Measurements from ENCODE around the gene DYNLL1. TPM values are rescaled to one million over a fixed set of nuclear protein-coding genes. Genes with fewer than 3 reads are reported as not detected.

DYNLL1 gene
- total and polyA plus RNA-seq, 2 of the 13 experiments (the other 11 are each of a cell fraction or from before 2014, with no cell fraction given), result 271 to 294 TPM

DNA sequence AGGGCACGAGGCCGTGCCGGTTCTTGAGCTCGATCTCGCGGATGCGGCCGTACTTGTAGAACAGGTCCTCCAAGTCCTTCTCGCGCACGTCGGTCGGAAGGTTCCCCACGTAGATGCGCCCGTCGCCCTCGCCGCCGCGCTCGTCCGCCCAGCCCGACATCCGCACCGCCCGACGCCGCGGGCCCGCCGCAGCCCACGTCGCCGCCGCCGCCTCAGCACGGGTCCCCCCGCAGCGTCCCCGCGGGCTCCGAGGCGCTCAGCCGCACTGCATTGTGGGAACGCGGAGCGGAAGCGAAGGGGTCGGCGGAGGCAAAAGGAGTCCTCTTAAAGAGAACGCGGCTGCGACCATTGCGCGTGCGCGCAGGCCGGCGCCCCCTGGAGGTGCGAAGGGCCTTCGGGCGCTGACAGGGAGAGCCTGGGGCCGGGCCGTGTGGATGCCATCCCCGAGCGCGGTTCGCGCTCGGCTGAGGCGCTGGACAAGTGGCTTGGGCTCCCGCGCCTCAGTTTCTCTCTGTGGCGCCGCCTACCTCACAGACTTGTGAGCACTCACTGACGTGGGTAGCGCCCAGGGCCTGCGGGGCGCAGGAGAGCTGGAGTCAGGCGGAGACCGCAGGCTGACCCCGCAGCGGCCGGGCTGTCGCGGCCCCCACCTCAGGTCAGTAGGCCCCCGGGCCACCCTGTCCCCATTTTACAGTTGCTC lies 26.3 kb upstream of the DYNLL1 start, which contains the start of gene SRSF9 (continued):
- TF ChIP-seq REPIN1 (CRISPR knock-in tag; IDR thresholded peaks at IDR 0.05; ENCODE audit: borderline replicate concordance, low read depth) (peak; percentile 52; the same call in 1 of the 2 replicates), SIN3A (IDR thresholded peaks at IDR 0.05; ENCODE audit: borderline replicate concordance, low read depth, low read length) (no peak), ZNF350 (CRISPR knock-in tag; IDR thresholded peaks at IDR 0.05; ENCODE audit: borderline replicate concordance, low read depth) (peak; percentile 41; the same call in 1 of the 2 replicates), LBX2 (CRISPR knock-in tag; IDR thresholded peaks at IDR 0.05; ENCODE audit: borderline replicate concordance) (peak; percentile 34; the same call in 1 of the 2 replicates), GATAD1 (CRISPR knock-in tag; IDR thresholded peaks at IDR 0.05) (peak; percentile 82), BCL6 (CRISPR knock-in tag; IDR thresholded peaks at IDR 0.05) (peak; percentile 49; the same call in 1 of the 2 replicates), NR1H2 (CRISPR knock-in tag; IDR thresholded peaks at IDR 0.05; ENCODE audit: borderline replicate concordance, low read depth) (0 out of 2 replicates have a peak, but pooled peaks have one; percentile 23), SALL1 (CRISPR knock-in tag; IDR thresholded peaks at IDR 0.05) (peak; percentile 45; the same call in 1 of the 2 replicates), RBM39 (IDR thresholded peaks at IDR 0.05; ENCODE audit: low read depth, low read length, poor library complexity, severe bottlenecking) (peak; percentile 61), IKZF1 (IDR thresholded peaks at IDR 0.05) (no peak), MEF2D (CRISPR knock-in tag; IDR thresholded peaks at IDR 0.05) (0 out of 2 replicates have a peak, but pooled peaks have one; percentile 34), ZNF263 (CRISPR knock-in tag; IDR thresholded peaks at IDR 0.05) (0 out of 2 replicates have a peak, but pooled peaks have one; percentile 36), ZNF883 (CRISPR knock-in tag; IDR thresholded peaks at IDR 0.05; ENCODE audit: not compliant biosample characterization) (peak; percentile 78), U2AF1 (optimal IDR thresholded peaks at IDR 0.05; ENCODE audit: low read depth, low read length) (no peak), HMG20A (CRISPR knock-in tag; IDR thresholded peaks at IDR 0.05; ENCODE audit: borderline replicate concordance) (no peak), RXRA (CRISPR knock-in tag; IDR thresholded peaks at IDR 0.05) (peak; percentile 79; the same call in 1 of the 2 replicates), ZNF546 (CRISPR knock-in tag; conservative IDR thresholded peaks at IDR 0.05) (0 out of 2 replicates have a peak, but pooled peaks have one; percentile 16)
- TF ChIP-seq, protein P1, sequence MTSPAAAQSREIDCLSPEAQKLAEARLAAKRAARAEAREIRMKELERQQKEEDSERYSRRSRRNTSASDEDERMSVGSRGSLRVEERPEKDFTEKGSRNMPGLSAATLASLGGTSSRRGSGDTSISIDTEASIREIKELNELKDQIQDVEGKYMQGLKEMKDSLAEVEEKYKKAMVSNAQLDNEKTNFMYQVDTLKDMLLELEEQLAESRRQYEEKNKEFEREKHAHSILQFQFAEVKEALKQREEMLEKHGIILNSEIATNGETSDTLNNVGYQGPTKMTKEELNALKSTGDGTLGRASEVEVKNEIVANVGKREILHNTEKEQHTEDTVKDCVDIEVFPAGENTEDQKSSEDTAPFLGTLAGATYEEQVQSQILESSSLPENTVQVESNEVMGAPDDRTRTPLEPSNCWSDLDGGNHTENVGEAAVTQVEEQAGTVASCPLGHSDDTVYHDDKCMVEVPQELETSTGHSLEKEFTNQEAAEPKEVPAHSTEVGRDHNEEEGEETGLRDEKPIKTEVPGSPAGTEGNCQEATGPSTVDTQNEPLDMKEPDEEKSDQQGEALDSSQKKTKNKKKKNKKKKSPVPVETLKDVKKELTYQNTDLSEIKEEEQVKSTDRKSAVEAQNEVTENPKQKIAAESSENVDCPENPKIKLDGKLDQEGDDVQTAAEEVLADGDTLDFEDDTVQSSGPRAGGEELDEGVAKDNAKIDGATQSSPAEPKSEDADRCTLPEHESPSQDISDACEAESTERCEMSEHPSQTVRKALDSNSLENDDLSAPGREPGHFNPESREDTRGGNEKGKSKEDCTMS (CRISPR knock-in tag; conservative IDR thresholded peaks at IDR 0.05), result no peak
- TF ChIP-seq, protein P2, sequence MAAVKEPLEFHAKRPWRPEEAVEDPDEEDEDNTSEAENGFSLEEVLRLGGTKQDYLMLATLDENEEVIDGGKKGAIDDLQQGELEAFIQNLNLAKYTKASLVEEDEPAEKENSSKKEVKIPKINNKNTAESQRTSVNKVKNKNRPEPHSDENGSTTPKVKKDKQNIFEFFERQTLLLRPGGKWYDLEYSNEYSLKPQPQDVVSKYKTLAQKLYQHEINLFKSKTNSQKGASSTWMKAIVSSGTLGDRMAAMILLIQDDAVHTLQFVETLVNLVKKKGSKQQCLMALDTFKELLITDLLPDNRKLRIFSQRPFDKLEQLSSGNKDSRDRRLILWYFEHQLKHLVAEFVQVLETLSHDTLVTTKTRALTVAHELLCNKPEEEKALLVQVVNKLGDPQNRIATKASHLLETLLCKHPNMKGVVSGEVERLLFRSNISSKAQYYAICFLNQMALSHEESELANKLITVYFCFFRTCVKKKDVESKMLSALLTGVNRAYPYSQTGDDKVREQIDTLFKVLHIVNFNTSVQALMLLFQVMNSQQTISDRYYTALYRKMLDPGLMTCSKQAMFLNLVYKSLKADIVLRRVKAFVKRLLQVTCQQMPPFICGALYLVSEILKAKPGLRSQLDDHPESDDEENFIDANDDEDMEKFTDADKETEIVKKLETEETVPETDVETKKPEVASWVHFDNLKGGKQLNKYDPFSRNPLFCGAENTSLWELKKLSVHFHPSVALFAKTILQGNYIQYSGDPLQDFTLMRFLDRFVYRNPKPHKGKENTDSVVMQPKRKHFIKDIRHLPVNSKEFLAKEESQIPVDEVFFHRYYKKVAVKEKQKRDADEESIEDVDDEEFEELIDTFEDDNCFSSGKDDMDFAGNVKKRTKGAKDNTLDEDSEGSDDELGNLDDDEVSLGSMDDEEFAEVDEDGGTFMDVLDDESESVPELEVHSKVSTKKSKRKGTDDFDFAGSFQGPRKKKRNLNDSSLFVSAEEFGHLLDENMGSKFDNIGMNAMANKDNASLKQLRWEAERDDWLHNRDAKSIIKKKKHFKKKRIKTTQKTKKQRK (IDR thresholded peaks at IDR 0.05; ENCODE audit: low read length), result no peak
- TF ChIP-seq, protein P3, sequence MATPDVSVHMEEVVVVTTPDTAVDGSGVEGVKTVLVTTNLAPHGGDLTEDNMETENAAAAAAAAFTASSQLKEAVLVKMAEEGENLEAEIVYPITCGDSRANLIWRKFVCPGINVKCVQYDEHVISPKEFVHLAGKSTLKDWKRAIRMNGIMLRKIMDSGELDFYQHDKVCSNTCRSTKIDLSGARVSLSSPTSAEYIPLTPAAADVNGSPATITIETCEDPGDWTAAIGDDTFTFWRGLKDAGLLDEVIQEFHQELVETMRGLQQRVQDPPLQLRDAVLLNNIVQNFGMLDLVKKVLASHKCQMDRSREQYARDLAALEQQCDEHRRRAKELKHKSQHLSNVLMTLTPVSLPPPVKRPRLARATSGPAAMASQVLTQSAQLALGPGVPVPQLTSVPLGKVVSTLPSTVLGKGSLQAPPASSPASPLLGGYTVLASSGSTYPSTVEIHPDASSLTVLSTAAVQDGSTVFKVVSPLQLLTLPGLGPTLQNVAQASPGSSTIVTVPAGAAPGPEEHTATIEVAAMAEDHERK (CRISPR knock-in tag; IDR thresholded peaks at IDR 0.05; ENCODE audit: low read depth), result peak; percentile 45; the same call in 1 of the 2 replicates
